ENCODE measurements around the gene ELP2. TPM values are rescaled to one million over a fixed set of nuclear protein-coding genes. Genes with fewer than 3 reads are reported as not detected.

The ELP2 gene
- total and polyA plus RNA-seq, 2 of the 8 experiments (the other 6 are each of a cell fraction or from before 2014, with no cell fraction given): 55.8 to 165 TPM

DNA sequence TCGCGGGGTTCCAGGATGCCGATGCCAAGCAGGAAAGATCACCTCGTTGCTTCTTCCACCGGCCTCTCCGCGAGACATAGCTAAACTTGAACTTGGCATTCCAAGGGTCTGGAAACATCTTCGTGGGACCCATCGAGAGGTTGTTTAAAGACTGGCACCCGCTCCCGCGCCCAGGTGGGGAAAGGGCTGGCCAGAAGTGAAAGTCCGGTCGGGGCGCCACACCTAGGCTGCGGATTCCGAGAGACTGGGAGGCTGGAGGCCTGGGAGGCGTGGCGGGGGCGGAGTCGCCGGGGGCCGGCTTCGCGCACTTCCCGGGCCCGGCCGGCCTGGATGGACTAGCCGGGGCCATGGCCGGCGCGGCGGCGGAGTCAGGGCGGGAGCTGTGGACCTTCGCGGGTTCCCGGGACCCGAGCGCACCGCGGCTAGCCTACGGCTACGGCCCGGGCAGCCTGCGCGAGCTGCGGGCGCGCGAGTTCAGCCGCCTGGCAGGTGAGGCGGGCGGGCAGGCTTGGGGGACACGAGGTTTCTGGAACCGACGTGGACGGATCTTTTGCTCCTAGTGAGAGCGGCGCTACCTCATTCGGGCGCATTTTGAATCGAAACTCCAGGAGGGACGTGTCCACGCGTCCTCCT is 57.6 kb downstream of the ELP2 start, which contains the start of gene MOCOS (continued):
- TF ChIP-seq SUZ12 (IDR thresholded peaks at IDR 0.05; ENCODE audit: low read length) (0 out of 2 replicates have a peak, but pooled peaks have one; percentile 2), SIN3A (conservative IDR thresholded peaks at IDR 0.05 in 1 of 2, IDR thresholded peaks at IDR 0.05 in 1 of 2; ENCODE audit: low read depth in 1 of 2, low read length in 2 of 2) (no peak), POU5F1 (IDR thresholded peaks at IDR 0.05; ENCODE audit: low read depth, low read length) (no peak), SAP30 (IDR thresholded peaks at IDR 0.05; ENCODE audit: insufficient read depth, insufficient replicate concordance, low read length) (no peak), GABPA (IDR thresholded peaks at IDR 0.05; ENCODE audit: borderline replicate concordance, insufficient read depth, low read length) (no peak), POLR2AphosphoS5 (IDR thresholded peaks at IDR 0.05; ENCODE audit: low read depth, low read length) (no peak), PHF8 (conservative IDR thresholded peaks at IDR 0.05; ENCODE audit: low read depth, low read length) (peak; percentile 85), TBP (IDR thresholded peaks at IDR 0.05; ENCODE audit: low read depth, low read length) (peak; percentile 62; the same call in 1 of the 2 replicates), EP300 (IDR thresholded peaks at IDR 0.05; ENCODE audit: borderline replicate concordance in 1 of 2, low read depth in 2 of 2, low read length in 2 of 2) (no peak)
- TF ChIP-seq, protein P1, sequence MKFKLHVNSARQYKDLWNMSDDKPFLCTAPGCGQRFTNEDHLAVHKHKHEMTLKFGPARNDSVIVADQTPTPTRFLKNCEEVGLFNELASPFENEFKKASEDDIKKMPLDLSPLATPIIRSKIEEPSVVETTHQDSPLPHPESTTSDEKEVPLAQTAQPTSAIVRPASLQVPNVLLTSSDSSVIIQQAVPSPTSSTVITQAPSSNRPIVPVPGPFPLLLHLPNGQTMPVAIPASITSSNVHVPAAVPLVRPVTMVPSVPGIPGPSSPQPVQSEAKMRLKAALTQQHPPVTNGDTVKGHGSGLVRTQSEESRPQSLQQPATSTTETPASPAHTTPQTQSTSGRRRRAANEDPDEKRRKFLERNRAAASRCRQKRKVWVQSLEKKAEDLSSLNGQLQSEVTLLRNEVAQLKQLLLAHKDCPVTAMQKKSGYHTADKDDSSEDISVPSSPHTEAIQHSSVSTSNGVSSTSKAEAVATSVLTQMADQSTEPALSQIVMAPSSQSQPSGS (IDR thresholded peaks at IDR 0.05; ENCODE audit: low read length): no peak
- TF ChIP-seq, protein P2, sequence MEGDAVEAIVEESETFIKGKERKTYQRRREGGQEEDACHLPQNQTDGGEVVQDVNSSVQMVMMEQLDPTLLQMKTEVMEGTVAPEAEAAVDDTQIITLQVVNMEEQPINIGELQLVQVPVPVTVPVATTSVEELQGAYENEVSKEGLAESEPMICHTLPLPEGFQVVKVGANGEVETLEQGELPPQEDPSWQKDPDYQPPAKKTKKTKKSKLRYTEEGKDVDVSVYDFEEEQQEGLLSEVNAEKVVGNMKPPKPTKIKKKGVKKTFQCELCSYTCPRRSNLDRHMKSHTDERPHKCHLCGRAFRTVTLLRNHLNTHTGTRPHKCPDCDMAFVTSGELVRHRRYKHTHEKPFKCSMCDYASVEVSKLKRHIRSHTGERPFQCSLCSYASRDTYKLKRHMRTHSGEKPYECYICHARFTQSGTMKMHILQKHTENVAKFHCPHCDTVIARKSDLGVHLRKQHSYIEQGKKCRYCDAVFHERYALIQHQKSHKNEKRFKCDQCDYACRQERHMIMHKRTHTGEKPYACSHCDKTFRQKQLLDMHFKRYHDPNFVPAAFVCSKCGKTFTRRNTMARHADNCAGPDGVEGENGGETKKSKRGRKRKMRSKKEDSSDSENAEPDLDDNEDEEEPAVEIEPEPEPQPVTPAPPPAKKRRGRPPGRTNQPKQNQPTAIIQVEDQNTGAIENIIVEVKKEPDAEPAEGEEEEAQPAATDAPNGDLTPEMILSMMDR (IDR thresholded peaks at IDR 0.05; ENCODE audit: control extremely low read depth in 1 of 3, insufficient read depth in 1 of 3, low read depth in 1 of 3, low read length in 3 of 3): no peak
- TF ChIP-seq, protein P3, sequence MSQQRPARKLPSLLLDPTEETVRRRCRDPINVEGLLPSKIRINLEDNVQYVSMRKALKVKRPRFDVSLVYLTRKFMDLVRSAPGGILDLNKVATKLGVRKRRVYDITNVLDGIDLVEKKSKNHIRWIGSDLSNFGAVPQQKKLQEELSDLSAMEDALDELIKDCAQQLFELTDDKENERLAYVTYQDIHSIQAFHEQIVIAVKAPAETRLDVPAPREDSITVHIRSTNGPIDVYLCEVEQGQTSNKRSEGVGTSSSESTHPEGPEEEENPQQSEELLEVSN (IDR thresholded peaks at IDR 0.05): no peak
